ENCODE measurements around the gene ZBED1.

DNA sequence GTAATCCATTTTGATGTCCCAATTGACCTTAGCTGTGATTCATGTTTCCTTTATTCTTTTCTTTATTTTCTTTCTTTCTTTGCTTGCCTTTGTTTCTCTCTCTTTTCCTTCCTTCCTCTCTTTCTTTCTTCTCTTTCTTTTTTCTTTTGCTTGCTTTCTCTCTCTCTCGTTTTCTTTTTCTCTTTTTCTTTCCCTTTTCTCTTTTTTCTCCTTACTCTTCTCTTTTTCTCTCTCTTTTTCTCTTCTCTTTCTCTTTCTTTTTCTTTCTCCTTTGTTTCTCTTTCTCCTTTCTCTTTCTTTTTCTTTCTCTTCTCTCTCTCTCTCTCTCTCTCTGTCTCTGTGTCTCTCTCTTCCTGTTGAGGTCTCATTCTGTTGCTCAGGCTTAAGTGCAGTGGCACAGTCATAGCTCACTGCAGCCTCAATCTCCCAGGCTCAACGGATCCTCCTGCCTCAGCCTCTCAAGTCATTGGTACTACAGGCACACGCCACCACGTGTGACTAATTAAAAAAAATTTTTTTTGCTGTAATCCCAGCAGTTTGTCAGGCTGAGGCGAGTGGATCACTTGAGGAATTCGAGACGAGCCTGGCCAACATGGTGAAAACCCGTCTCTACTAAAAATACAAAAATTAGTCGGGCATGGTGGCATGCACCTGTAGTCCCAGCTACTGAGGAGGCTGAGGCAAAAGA lies 8.0 kb upstream of the ZBED1 start:
- TF ChIP-seq, protein P1, sequence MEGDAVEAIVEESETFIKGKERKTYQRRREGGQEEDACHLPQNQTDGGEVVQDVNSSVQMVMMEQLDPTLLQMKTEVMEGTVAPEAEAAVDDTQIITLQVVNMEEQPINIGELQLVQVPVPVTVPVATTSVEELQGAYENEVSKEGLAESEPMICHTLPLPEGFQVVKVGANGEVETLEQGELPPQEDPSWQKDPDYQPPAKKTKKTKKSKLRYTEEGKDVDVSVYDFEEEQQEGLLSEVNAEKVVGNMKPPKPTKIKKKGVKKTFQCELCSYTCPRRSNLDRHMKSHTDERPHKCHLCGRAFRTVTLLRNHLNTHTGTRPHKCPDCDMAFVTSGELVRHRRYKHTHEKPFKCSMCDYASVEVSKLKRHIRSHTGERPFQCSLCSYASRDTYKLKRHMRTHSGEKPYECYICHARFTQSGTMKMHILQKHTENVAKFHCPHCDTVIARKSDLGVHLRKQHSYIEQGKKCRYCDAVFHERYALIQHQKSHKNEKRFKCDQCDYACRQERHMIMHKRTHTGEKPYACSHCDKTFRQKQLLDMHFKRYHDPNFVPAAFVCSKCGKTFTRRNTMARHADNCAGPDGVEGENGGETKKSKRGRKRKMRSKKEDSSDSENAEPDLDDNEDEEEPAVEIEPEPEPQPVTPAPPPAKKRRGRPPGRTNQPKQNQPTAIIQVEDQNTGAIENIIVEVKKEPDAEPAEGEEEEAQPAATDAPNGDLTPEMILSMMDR (IDR thresholded peaks at IDR 0.05; ENCODE audit: low read length): no peak
- TF ChIP-seq EZH2 (IDR thresholded peaks at IDR 0.05; ENCODE audit: borderline replicate concordance, low read length): no peak

Measured in OCI-LY1 (cell line).